Activated effector memory CD4-positive, alpha-beta T cell treated with anti-CD3 and anti-CD28 coated beads, Interleukin-2, amount 50 U/mL, for 16 hours (primary cell): ENCODE data around the gene CCDC187.
"Not testable (repeated sequence)": the region's sequence is repeated elsewhere in the genome, so short reads cannot be mapped to it uniquely, and the experiment has no call there.

Experiments
- DNase-seq: peaks from one replicate; pipeline ENCODE4 v3.0.0-alpha.2; 2020

The CCDC187 gene

DNA sequence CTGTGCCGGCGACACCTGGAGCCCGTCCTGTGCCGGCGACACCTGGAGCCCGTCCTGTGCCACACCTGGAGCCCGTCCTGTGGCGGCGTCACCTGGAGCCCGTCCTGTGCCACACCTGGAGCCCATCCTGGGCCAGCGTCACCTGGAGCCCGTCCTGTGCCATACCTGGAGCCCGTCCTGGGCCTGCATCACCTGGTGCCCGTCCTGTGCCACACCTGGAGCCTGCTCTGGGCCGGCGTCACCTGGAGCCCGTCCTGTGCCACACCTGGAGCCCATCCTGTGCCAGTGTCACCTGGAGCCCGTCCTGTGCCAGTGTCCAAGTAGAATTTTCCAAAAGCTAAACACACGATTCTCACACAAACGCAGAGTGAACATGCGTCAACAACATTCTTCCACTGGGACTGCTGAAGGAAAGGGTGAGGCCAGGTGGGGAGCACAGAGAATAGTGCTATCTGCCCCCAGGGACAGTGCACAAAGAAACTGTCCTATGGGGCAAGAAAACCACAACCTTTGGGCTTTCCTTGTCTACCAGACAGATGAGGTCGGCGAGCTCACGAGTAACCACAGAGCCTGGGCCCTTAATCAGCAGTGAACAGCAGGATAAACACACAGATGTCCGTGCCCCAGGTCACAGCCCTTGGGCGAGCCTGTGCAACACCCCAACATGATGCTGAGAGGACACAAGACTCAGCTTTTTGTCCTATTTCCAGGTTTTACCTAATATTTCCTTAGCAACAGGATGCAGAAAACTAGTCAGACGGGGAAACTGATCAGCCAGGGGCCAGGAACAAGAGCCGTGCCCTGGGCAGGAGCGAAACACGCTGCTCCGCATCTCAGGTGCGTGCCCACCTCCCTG is 66.2 kb downstream of the CCDC187 start:
- no peak for DNase-seq

GRCh38 chr9:136236471-136237410 is 67.2 kb downstream of the CCDC187 start:
- not testable (repeated sequence) for DNase-seq

- no peak for DNase-seq
These were observed 68.0 kb downstream of the CCDC187 start for GRCh38 chr9:136235709-136236455.

- DNase-seq = no peak
These were observed 68.7 kb downstream of the CCDC187 start for GRCh38 chr9:136235171-136235570.

- DNase-seq = peak; percentile 72
These were observed 69.3 kb downstream of the CCDC187 start for GRCh38 chr9:136234597-136234996.

DNA sequence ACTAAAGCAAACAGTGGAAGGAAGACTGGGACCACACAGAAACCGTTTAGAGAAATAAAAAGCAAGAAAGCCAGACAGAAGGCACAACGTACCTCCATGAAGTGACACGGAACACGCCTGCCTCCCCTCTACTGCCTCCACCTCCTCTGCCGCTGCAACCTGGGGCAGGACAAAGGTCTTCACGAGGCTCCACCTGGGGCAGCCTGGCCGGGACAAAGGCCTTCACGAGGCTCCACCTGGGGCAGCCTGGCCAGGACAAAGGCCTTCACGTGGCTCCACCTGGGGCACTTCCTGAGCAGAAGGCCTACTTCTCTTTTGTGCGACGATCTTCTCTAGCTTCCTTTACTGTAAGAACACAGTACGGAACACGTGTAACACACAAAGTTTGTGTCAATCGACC is 70.0 kb downstream of the CCDC187 start:
- DNase-seq = no peak

DNA sequence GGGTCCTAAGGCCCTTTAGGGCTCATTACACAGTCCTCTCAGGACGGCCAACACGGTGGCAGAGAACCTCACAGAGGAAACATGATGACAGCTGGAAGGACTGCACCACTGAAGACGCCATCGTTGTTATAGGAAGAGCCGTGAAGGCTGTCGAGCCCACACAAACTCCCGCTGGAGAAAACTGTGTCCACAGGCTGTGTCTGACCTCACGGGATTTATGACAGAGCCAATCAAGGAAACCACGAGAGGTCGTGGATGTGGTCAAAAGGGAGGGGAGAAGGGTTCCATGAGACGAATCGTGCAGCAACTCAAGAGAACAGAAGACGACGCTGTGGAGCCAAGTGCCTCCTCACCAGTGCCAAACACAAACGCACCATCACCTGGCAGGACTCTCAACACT is 70.5 kb downstream of the CCDC187 start:
- no peak for DNase-seq

DNA sequence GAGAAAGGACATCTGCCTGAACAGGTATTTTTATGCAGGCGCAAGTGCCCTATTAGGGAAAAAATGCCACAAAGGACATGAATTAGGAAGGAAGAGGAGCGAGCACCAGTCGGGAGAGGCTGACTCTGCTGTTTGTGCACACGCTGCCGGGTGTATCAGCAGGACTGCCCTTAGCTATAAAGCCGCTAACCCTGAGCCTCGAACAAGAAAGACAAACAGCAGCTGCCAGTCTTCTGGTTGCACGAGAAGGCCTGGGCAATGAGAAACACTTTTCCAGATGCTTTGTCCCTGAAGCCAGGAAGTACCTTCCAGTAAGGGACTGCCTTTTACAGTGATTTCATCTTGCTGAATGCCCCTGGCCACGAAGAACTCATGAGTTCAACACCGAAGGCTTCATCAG is 70.9 kb downstream of the CCDC187 start:
- no peak for DNase-seq

GRCh38 chr9:136231478-136232297 is 72.2 kb downstream of the CCDC187 start:
- DNase-seq = peak; percentile 68

DNA sequence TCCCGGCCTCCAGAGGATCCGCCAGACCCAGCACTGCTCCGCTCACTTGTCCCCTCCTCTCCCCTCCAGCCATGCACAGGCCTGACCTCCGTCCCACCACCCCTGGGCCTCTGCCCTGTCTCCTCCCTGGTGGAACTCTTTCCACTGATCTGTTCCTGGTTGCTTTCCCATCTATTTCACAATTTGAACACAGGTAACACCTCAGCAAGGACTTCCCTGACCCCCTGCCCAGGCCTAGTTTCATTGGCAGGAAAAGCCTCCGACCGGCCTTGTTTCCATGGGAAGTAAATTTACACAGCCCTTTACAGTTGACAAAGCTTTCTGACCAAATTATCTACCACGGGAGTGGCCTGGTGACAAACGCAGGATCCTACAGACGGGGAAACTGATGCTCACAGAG is 73.1 kb downstream of the CCDC187 start:
- no peak for DNase-seq

DNA sequence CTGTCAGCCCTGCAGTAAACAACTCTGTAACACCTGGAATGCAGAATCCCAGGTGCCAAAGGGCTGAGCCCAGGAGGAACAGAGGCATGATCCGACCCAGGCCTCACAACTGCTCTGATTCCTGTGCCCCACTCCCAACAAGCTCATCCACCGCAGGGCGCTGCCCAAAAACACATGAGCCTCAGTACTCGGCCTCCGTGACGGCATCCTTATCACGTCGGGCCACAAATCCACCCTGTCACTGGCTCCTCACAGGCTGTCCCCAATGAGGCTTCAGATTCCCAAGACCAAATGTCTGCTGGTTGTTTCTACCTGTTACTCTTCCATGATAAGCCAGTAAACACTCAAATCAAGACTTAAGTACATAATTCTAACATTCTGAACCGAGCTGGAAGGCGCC is 73.5 kb downstream of the CCDC187 start:
- DNase-seq = no peak

GRCh38 chr9:136229096-136230065 is 74.5 kb downstream of the CCDC187 start:
- no peak for DNase-seq

GRCh38 chr9:136228107-136228875 is 75.6 kb downstream of the CCDC187 start:
- DNase-seq = no peak

GRCh38 chr9:136226680-136227407 is 77.0 kb downstream of the CCDC187 start:
- DNase-seq = no peak

DNA sequence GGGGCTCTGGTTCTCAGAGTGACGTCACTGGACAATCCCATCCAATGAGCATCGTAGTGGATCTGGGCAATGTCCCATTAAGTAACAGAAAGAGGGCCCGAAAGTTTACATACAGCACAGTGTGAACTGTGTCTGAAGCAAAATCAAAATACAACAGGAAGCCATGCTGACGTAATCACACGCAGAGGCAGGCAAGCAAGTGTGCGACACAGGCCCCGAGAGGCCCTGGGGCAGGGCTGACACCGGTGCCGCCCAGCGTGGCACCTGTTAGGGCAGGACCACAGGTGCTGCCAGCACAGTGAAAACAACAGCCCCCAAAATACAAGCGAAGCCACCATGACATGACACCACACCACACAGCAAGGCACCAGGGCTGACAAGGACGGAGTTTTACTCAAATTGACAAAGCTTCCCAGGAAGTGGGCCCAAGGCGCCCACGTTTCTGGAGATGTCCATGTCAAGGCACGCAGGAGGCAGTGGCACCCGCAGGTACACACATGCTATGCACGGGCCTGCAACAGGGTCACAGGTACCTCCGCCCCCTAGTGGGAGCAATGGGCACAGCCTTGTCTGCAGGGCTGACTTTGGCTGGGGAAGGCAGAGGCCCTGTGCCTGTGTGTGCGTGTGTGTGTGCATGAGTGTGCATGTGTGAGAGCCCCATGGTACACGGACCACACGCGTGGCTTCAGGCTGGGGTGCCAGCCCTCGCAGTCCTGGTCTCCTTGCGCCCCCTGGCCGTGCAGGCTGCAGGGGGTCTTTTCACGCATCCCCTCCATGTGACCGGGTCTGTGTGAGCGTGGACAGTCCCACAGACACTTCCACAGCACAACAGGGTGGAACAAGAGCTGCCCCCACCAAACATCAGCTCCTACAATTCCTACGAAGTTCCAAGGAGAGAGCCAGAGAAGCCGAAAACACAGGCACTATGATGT is 77.9 kb downstream of the CCDC187 start:
- peak; percentile 88 for DNase-seq

GRCh38 chr9:136225366-136225747 is 78.5 kb downstream of the CCDC187 start:
- peak; percentile 73 for DNase-seq

GRCh38 chr9:136223871-136224640 is 79.8 kb downstream of the CCDC187 start:
- no peak for DNase-seq
